Left ventricle myocardium inferior (tissue), 1 donor: Measurements from ENCODE around the gene COX5B. TPM values are rescaled to one million over a fixed set of nuclear protein-coding genes. Genes with fewer than 3 reads are reported as not detected.

ENCODE experiments used
- DNase-seq: peaks from one replicate; pipeline ENCODE4 v3.0.0-alpha.2; 2020
- H3K27ac ChIP-seq: fragments of 200-600 bp; replicated peaks from 2 replicates; pipeline ENCODE4 v1.8.0; 2021
- H3K27me3 ChIP-seq: fragments of 200-600 bp; 2 replicates; pipeline ENCODE4 v1.8.0; 2021; ENCODE audit warnings: low read depth
- H3K36me3 ChIP-seq: fragments of 200-600 bp; 2 replicates; pipeline ENCODE4 v1.8.0; 2021
- H3K4me1 ChIP-seq: fragments of 200-600 bp; 2 replicates; pipeline ENCODE4 v1.8.0; 2021
- H3K4me3 ChIP-seq: fragments of 200-600 bp; 2 replicates; pipeline ENCODE4 v1.8.0; 2021; ENCODE audit warnings: mild to moderate bottlenecking, moderate library complexity
- H3K9me3 ChIP-seq: fragments of 200-600 bp; replicated peaks from 2 replicates; pipeline ENCODE4 v1.8.0; 2021
- CTCF ChIP-seq: fragments of 200-600 bp; IDR thresholded peaks from 2 replicates; pipeline ENCODE4 v1.8.0; 2021; ENCODE audit warnings: antibody characterized with exemption, mild to moderate bottlenecking, borderline replicate concordance
- intact Hi-C: fragments of 100-400 bp; cut with micrococcal nuclease; formaldehyde crosslinking; loops from one replicate; pipeline ENCODE4 v1.11.0; 2022
- total RNA-seq: library from RNA; stranded (reverse); fragmentation: NEBNext Ultra II Directional; extraction: Animal tissue kit (Norgen Biotek cat#: 25700); gene quantifications from one replicate; pipeline ENCODE4 v1.2.1, GENCODE V29; 2021
- donor health status: DM: no; HTN: yes; CAD: no; lungs with severe emphysema.

Gene COX5B
- total RNA-seq, 1 donor from 2014 or later = 1,153 TPM

DNA sequence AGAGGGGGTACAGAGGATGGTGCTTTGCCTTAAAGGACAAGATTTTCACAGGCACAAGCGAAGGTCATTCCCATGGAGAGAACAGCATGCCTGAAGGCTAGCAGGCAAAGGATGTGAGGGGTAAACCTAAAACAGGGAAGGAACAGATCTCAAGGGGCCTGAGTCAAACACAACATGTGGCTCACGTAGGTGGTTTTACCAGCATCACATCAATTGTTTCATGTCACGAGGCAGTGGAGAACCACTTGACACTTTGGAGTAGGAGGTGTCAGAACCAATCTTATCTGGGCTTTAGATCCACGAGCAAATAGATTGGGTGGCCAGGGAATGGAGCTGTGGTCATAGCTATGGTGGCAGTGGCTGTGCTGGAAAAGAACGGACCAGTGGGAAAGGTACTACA is 8.4 kb downstream of the COX5B start:
- Histone ChIP-seq H3K4me1 (no peaks in the 10 kb centered on the region), H3K4me3 (no peak overlapping the region), H3K27ac (no peak overlapping the region), H3K9me3 (peaks cover 11% of the 10 kb centered on the region), H3K27me3 (no peaks in the 10 kb centered on the region), H3K36me3 (peaks cover 68% of the 10 kb centered on the region)
- no peak for DNase-seq
- intact Hi-C loops = no loop called here
- no peak for TF ChIP-seq CTCF

DNA sequence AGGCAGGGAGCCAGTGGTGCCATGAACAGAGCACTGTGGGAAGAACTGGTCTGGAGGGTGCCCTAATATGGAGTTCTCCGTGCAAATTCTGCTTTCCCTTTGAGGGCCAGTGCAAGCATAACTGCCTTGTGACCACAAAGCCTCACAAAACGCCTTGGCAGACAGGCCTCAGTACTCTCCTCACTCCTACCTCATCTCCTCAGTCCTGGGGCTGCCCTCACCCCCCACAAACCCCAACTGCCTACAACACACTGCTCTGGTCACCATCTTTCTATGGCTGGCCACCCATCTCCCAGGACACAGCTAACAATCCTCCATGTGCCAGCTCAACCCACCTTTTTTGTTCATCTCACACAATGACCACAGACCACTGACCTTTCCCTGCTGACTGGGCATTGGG is 8.9 kb downstream of the COX5B start:
- Histone ChIP-seq H3K27me3 (no peaks in the 10 kb centered on the region), H3K9me3 (peaks cover 11% of the 10 kb centered on the region), H3K36me3 (peaks cover 65% of the 10 kb centered on the region), H3K4me1 (no peaks in the 10 kb centered on the region), H3K27ac (no peak overlapping the region), H3K4me3 (no peak overlapping the region)
- no peak for TF ChIP-seq CTCF
- DNase-seq = no peak
- intact Hi-C loops = no loop called here

- no peak for DNase-seq
- peaks cover 11% of the 10 kb centered on the region for H3K9me3 ChIP-seq
- H3K27ac ChIP-seq = no peak overlapping the region
- no peaks in the 10 kb centered on the region for H3K27me3 ChIP-seq
- intact Hi-C loops = no loop called here
- H3K36me3 ChIP-seq = peaks cover 51% of the 10 kb centered on the region
- no peak for TF ChIP-seq CTCF
- no peak overlapping the region for H3K4me3 ChIP-seq
- H3K4me1 ChIP-seq = peaks cover 9% of the 10 kb centered on the region
Observed at GRCh38 chr2:97656129-97656755, 10.4 kb downstream of the COX5B start.

- Histone ChIP-seq H3K9me3 (peaks cover 11% of the 10 kb centered on the region), H3K36me3 (peaks cover 51% of the 10 kb centered on the region), H3K4me3 (no peak overlapping the region), H3K27ac (no peak overlapping the region), H3K27me3 (no peaks in the 10 kb centered on the region), H3K4me1 (peaks cover 17% of the 10 kb centered on the region)
- TF ChIP-seq CTCF = no peak
- DNase-seq = no peak
- intact Hi-C loops = no loop called here
Observed at GRCh38 chr2:97656905-97657587, 11.2 kb downstream of the COX5B start.

GRCh38 chr2:97657986-97658690 is 12.3 kb downstream of the COX5B start:
- Histone ChIP-seq H3K9me3 (peaks cover 11% of the 10 kb centered on the region), H3K27me3 (no peaks in the 10 kb centered on the region), H3K4me3 (no peak overlapping the region), H3K4me1 (peaks cover 28% of the 10 kb centered on the region), H3K36me3 (peaks cover 51% of the 10 kb centered on the region), H3K27ac (no peak overlapping the region)
- intact Hi-C loops = no loop called here
- no peak for TF ChIP-seq CTCF
- DNase-seq = no peak
